GM13976 (cell line): ENCODE data around the gene LCN12.

Source experiments
- DNase-seq: peaks from one replicate; pipeline ENCODE4 v3.0.0; 2012; ENCODE audit warnings: low spot score
- CTCF ChIP-seq: IDR thresholded peaks from 2 replicates; pipeline ENCODE4 v1.5.1; 2012; ENCODE audit warnings: borderline replicate concordance, mild to moderate bottlenecking; ENCODE audit not compliant: insufficient read depth; ENCODE audit errors: extremely low read depth, missing control alignments, control extremely low read depth
- in situ Hi-C: fragments of 300-500 bp; cut with MboI; formaldehyde crosslinking; loops from one replicate; pipeline ENCODE4 v1.12.0; 2022; ENCODE audit warnings: low sequenced_read_pairs, mixed read lengths, inconsistent platforms; ENCODE audit not compliant: unreplicated experiment

Gene LCN12

GRCh38 chr9:136965771-136966484, 13.9 kb downstream of the LCN12 start:
- DNase-seq: no peak
- in situ Hi-C loops: no loop called here
- no peak for TF ChIP-seq CTCF

GRCh38 chr9:136968333-136969127, 16.5 kb downstream of the LCN12 start:
- no peak for TF ChIP-seq CTCF
- DNase-seq: no peak
- in situ Hi-C loops: no loop called here

GRCh38 chr9:136969150-136969549, 17.1 kb downstream of the LCN12 start:
- DNase-seq: no peak
- TF ChIP-seq CTCF: no peak
- in situ Hi-C loops: no loop called here

DNA sequence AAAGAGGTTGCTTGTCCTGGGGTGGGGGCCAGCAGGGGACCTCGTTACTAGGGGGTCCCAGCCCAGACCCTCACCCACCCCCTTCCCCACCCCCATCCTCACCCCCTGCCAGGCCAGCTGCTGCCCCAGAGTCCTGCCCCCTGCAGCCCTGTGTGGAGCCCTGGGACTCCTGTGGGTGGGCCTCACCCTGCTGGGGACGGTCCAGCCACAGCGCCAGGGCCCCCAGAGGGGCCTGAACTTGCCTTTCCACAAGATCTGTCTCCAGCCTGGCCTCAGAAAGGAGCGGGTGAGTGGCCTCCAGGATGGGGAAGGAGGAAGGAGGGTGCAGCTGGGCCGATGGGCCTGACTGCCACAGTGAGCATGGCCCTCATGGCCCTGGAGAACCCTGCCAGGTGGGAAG, 17.7 kb downstream of the LCN12 start:
- in situ Hi-C loops: no loop called here
- DNase-seq: no peak
- no peak for TF ChIP-seq CTCF

DNA sequence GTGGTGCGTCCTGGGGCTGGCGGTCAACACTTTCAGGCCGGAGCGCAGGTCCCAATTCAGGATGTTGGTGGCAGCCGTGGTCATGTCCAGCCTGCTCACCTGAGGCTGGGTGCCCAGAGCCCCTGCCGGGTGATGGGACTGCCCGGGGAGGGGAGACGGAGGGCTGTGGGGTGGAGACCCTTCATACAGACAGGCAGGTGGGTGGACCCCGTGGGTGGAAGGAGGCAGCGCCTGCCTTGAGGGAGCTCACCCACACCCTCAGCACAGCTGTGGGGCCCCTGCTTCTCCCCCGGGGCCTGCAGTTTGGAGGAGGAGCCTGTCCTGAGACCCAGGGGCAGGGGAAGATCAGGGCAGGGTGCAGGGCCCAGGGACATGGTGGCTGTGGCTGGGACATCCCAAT, 18.3 kb downstream of the LCN12 start:
- no peak for TF ChIP-seq CTCF
- in situ Hi-C loops: no loop called here
- DNase-seq: no peak

- DNase-seq: no peak
- TF ChIP-seq CTCF: no peak
- in situ Hi-C loops: no loop called here
Measured at GRCh38 chr9:136971746-136972145, 19.7 kb downstream of the LCN12 start.
